Dermis microvascular lymphatic vessel endothelial cell (primary cell): ENCODE data around the gene BAZ2B. TPM values are rescaled to one million over a fixed set of nuclear protein-coding genes. Genes with fewer than 3 reads are reported as not detected.

Experiments used
- total RNA-seq: library from RNA; depleted of rRNA; stranded (reverse); fragments of >200 nt; gene quantifications from 2 replicates; pipeline ENCODE4 v1.2.1, GENCODE V29; 2014

The BAZ2B gene
- total RNA-seq, 1 donor from 2014 or later: 46.0 TPM

Other genes starting within 250 kb of the BAZ2B start
- gene MARCHF7, start 96.0 kb upstream of the BAZ2B start, total RNA-seq: 63.8 and 92.3 TPM in 2 replicates
- gene CD302, start 181.7 kb upstream of the BAZ2B start, total RNA-seq: 5.6 and 14.4 TPM in 2 replicates